Keratinocyte (primary cell): ENCODE measurements around the gene BCAM. TPM values are rescaled to one million over a fixed set of nuclear protein-coding genes. Genes with fewer than 3 reads are reported as not detected.

Experiments
- DNase-seq: peaks from one replicate; pipeline ENCODE4 v3.0.0-alpha.2; 2011; ENCODE audit warnings: low read depth, missing footprints, low spot score
- FAIRE-seq: peaks from 2 replicates; lab custom pipeline; 2011; peaks lifted over from hg19 to GRCh38; lab: Jason Lieb, UNC
- H2AFZ ChIP-seq: 2 replicates; pipeline ENCODE4 v1.6.0; 2012; ENCODE audit warnings: low read length, control low read depth, inconsistent platforms; ENCODE audit not compliant: control insufficient read depth
- H3K27ac ChIP-seq: 2 replicates; pipeline ENCODE4 v1.5.1; 2011; ENCODE audit warnings: low read length; ENCODE audit not compliant: control insufficient read depth, insufficient read depth
- H3K27me3 ChIP-seq: 3 replicates; pipeline ENCODE4 v1.6.0; 2011; ENCODE audit warnings: low read length; ENCODE audit not compliant: control insufficient read depth, insufficient read depth; ENCODE audit errors: extremely low read depth
- H3K36me3 ChIP-seq, 2 experiments: 2 replicates in 1 of 2; 3 replicates in 1 of 2; pipeline ENCODE4 v1.5.1; 2011; ENCODE audit warnings: low read length in 2 of 2, mild to moderate bottlenecking in 1 of 2; ENCODE audit not compliant: control insufficient read depth in 2 of 2, insufficient read depth in 2 of 2; ENCODE audit errors: extremely low read depth in 1 of 2
- H3K4me1 ChIP-seq: 3 replicates; pipeline ENCODE4 v1.5.1; 2011; ENCODE audit warnings: low read length; ENCODE audit not compliant: control insufficient read depth, insufficient read depth; ENCODE audit errors: extremely low read depth
- H3K4me2 ChIP-seq: 3 replicates; pipeline ENCODE4 v1.6.0; 2011; ENCODE audit warnings: low read depth, low read length; ENCODE audit not compliant: control insufficient read depth, insufficient read depth; ENCODE audit errors: extremely low read depth
- H3K4me3 ChIP-seq, 3 experiments: fragments of 200-600 bp in 1 of 3; sonication (generic) in 1 of 3; 2 replicates in 2 of 3; 3 replicates in 1 of 3; pipeline ENCODE4 v1.5.1; 2011 to 2016; ENCODE audit warnings: low read length in 3 of 3, mild to moderate bottlenecking in 3 of 3, control low read depth in 2 of 3, inconsistent platforms in 1 of 3, low read depth in 1 of 3, mixed read lengths in 1 of 3, mixed run types in 1 of 3, moderate library complexity in 1 of 3; ENCODE audit not compliant: control insufficient read depth in 2 of 3, insufficient read depth in 2 of 3; ENCODE audit errors: extremely low read depth in 1 of 3
- H3K79me2 ChIP-seq: 2 replicates; pipeline ENCODE4 v1.6.0; 2012; ENCODE audit warnings: low read length; ENCODE audit not compliant: control insufficient read depth, insufficient read depth
- H3K9ac ChIP-seq: 3 replicates; pipeline ENCODE4 v1.6.0; 2011; ENCODE audit warnings: low read length; ENCODE audit not compliant: control insufficient read depth, insufficient read depth; ENCODE audit errors: extremely low read depth
- H3K9me1 ChIP-seq: 3 replicates; pipeline ENCODE4 v1.6.0; 2011; ENCODE audit warnings: low read length; ENCODE audit not compliant: control insufficient read depth, insufficient read depth; ENCODE audit errors: extremely low read depth
- H3K9me3 ChIP-seq: 2 replicates; pipeline ENCODE4 v1.5.1; 2012; ENCODE audit warnings: low read depth, low read length; ENCODE audit not compliant: control insufficient read depth
- H4K20me1 ChIP-seq: 3 replicates; pipeline ENCODE4 v1.6.0; 2011; ENCODE audit warnings: low read length; ENCODE audit not compliant: control insufficient read depth, insufficient read depth; ENCODE audit errors: extremely low read depth
- EZH2 ChIP-seq: IDR thresholded peaks from one replicate; pipeline ENCODE4 v1.6.1; 2012; ENCODE audit warnings: inconsistent platforms, mild to moderate bottlenecking, low read length, moderate library complexity
- dilution Hi-C: fragments of 300-500 bp; cut with MboI; formaldehyde crosslinking; loops from one replicate; pipeline ENCODE4 v1.7.0; 2020; ENCODE audit warnings: low sequenced_read_pairs; ENCODE audit not compliant: extremely low pct_ligation_motif_present
- polyA plus RNA-seq, 5 experiments: library from polyadenylated mRNA; depleted of rRNA in 3 of 5; stranded (reverse) in 3 of 5; stranded (forward) in 1 of 5; unstranded in 1 of 5; fragments of >200 nt; gene quantifications; 1 replicate in 1 of 5; 2 replicates in 3 of 5; 3 replicates in 1 of 5; pipeline versions ENCODE4 v1.2.1 to v1.2.3, GENCODE V29; 2011 to 2012; ENCODE audit warnings: missing spikeins in 2 of 5, low read depth in 1 of 5, low replicate concordance in 1 of 5
- TF ChIP-seq, protein P1 (sequence below), 3 experiments: IDR thresholded peaks in 1 of 3; conservative IDR thresholded peaks in 1 of 3; optimal IDR thresholded peaks in 1 of 3; 2 replicates in 2 of 3; 3 replicates in 1 of 3; pipeline versions ENCODE3 to v1.5.1; 2011; ENCODE audit warnings: low read length in 3 of 3, mild to moderate bottlenecking in 3 of 3, moderate library complexity in 2 of 3, control low read depth in 1 of 3, inconsistent platforms in 1 of 3; ENCODE audit not compliant: insufficient read depth in 2 of 3; ENCODE audit errors: extremely low read depth in 1 of 3

Gene BCAM
- polyA plus RNA-seq, 1 donor (not counting 4 experiments of a cell fraction or from before 2014, with no cell fraction given): 13.6 TPM

DNA sequence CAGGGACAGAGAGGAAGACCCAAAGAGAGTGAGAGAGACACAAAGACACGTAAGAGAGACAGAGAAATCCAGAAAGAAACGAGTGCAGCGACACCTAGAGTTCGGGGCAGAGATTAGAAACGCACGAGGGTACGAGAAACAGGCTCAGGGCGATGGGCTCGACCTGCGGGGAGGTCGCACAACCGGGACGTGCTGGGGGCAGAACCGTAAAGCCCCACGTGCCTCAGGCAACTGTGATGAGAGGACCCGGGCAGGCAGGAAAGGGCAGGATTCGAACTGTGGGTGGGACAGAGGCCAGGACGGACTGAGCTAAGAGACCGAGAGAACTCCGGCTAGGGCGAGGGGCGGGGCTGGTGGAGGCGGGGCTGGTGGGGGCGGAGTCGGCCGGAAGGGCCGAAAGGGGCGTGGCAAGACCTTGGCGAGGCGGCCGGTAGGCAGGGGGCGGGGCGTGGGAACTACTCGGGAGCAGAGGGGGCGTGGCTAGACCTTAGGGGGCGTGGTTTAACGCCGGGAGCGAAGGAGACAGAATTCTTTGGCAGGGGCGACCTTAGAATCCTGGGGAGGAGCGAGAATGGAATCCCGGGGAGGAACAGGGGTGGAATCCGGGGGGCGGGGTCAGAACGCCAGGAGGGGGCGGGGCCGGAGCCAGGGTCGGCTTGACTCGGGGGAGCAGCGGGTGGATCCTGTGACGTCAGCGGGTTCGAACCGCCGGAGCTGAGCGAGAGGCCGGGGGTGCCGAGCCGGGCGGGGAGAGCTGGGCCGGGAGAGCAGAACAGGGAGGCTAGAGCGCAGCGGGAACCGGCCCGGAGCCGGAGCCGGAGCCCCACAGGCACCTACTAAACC lies 36.9 kb downstream of the BCAM start, which contains the start of gene NECTIN2:
NECTIN2 (plus strand) TSS at position 686 of the 843 bp plus-strand sequence. CDS start 229 bp downstream, outside the sequence.
- Histone ChIP-seq H3K4me1 (peaks cover 14% of the 10 kb centered on the region), H3K27ac (peak within 1 kb of the TSS; percentile 73), H3K9me1 (no peaks in the 10 kb centered on the region), H4K20me1 (peaks cover 7% of the 10 kb centered on the region), H3K9me3 (no peaks in the 10 kb centered on the region), H2AFZ (peak within 1 kb of the TSS; percentile 100), H3K36me3 (no peaks in the 10 kb centered on the region), H3K79me2 (peaks cover 24% of the 10 kb centered on the region), H3K4me2 (peak within 1 kb of the TSS; percentile 92), H3K27me3 (no peaks in the 10 kb centered on the region), H3K4me3 (peak within 1 kb of the TSS; percentile 83 to 95 (median 88)), H3K9ac (peak within 1 kb of the TSS; percentile 93)
- FAIRE-seq (peak; percentile 92), DNase-seq (peak; percentile 93)
- dilution Hi-C loops: no loop called here
- TF ChIP-seq, protein P1, sequence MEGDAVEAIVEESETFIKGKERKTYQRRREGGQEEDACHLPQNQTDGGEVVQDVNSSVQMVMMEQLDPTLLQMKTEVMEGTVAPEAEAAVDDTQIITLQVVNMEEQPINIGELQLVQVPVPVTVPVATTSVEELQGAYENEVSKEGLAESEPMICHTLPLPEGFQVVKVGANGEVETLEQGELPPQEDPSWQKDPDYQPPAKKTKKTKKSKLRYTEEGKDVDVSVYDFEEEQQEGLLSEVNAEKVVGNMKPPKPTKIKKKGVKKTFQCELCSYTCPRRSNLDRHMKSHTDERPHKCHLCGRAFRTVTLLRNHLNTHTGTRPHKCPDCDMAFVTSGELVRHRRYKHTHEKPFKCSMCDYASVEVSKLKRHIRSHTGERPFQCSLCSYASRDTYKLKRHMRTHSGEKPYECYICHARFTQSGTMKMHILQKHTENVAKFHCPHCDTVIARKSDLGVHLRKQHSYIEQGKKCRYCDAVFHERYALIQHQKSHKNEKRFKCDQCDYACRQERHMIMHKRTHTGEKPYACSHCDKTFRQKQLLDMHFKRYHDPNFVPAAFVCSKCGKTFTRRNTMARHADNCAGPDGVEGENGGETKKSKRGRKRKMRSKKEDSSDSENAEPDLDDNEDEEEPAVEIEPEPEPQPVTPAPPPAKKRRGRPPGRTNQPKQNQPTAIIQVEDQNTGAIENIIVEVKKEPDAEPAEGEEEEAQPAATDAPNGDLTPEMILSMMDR (optimal IDR thresholded peaks at IDR 0.05 in 1 of 3, IDR thresholded peaks at IDR 0.05 in 1 of 3, conservative IDR thresholded peaks at IDR 0.05 in 1 of 3; ENCODE audit: extremely low read depth in 1 of 3, insufficient read depth in 2 of 3, low read length in 3 of 3): peak; percentile 80 to 98 (median 84)
- no peak for TF ChIP-seq EZH2

DNA sequence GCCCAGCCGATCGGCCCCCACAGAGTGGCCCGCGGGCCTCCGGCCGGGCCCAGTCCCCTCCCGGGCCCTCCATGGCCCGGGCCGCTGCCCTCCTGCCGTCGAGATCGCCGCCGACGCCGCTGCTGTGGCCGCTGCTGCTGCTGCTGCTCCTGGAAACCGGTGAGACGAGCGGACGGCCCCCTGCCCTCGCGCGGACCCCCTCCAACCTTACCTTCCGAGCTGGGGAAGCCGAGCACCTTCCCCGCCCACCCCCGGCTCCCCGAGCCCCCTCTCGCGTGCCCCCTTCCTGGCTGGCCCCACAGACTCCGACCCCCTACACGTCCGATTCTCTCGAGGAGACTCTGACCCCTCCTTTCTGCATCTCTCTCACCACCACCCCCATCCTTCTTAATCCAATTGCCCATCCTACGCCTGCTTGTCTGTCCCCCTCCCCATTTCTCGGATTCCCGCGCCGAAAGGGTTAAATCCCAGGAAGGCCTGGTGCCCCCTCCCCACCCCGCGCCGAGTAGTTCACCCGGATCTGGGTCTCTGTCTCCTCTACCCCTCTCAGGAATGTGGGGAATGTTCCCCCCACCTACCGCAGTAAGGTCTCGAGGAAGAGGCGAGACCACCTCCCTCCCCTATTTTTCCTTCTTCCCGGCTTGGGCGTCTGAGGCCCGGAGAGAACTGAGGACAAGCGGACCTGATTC lies 37.7 kb downstream of the BCAM start:
- peaks cover 14% of the 10 kb centered on the region for H3K4me1 ChIP-seq
- peak overlapping the region; percentile 89 for H3K4me2 ChIP-seq
- no peaks in the 10 kb centered on the region for H3K9me1 ChIP-seq
- H3K27me3 ChIP-seq: no peaks in the 10 kb centered on the region
- DNase-seq (no peak), FAIRE-seq (no peak)
- peaks cover 0 to 3% of the 10 kb centered on the region in 2 experiments for H3K36me3 ChIP-seq
- H3K9ac ChIP-seq: peak overlapping the region; percentile 93
- H3K27ac ChIP-seq: peak overlapping the region; percentile 72
- dilution Hi-C loops: no loop called here
- TF ChIP-seq, protein P1 (optimal IDR thresholded peaks at IDR 0.05 in 1 of 3, IDR thresholded peaks at IDR 0.05 in 1 of 3, conservative IDR thresholded peaks at IDR 0.05 in 1 of 3; ENCODE audit: extremely low read depth in 1 of 3, insufficient read depth in 2 of 3, low read length in 3 of 3): no peak
- TF ChIP-seq EZH2: no peak
- H4K20me1 ChIP-seq: peaks cover 7% of the 10 kb centered on the region
- H3K4me3 ChIP-seq: peak overlapping the region; percentile 83 to 95 (median 88)
- H3K9me3 ChIP-seq: no peaks in the 10 kb centered on the region
- H3K79me2 ChIP-seq: peaks cover 31% of the 10 kb centered on the region
- H2AFZ ChIP-seq: peak overlapping the region; percentile 15
